Mesothelial cell of epicardium (in vitro differentiated cells): Measurements from ENCODE around the gene CREB3L2. TPM values are rescaled to one million over a fixed set of nuclear protein-coding genes. Genes with fewer than 3 reads are reported as not detected.
"Not testable (repeated sequence)": the region's sequence is repeated elsewhere in the genome, so short reads cannot be mapped to it uniquely, and the experiment has no call there.

Source experiments
- DNase-seq, 2 experiments: peaks; one replicate each; pipeline ENCODE4 v3.0.0; 2021; ENCODE audit warnings: low spot score in 2 of 2; ENCODE audit not compliant: unreplicated experiment in 2 of 2
- H3K27ac Mint-ChIP-seq: 2 replicates; pipeline ENCODE4 v1.8.0; 2021; ENCODE audit warnings: mixed read lengths
- H3K27me3 Mint-ChIP-seq: 2 replicates; pipeline ENCODE4 v1.8.0; 2021; ENCODE audit warnings: low read depth, mixed read lengths
- H3K36me3 Mint-ChIP-seq: 2 replicates; pipeline ENCODE4 v1.8.0; 2021; ENCODE audit warnings: mixed read lengths
- H3K4me1 Mint-ChIP-seq: 2 replicates; pipeline ENCODE4 v1.8.0; 2021; ENCODE audit warnings: mixed read lengths
- H3K4me3 Mint-ChIP-seq: 2 replicates; pipeline ENCODE4 v1.8.0; 2021; ENCODE audit warnings: mild to moderate bottlenecking, moderate library complexity, mixed read lengths
- H3K9me3 Mint-ChIP-seq: 2 replicates; pipeline ENCODE4 v1.8.0; 2021; ENCODE audit warnings: mixed read lengths
- total RNA-seq: library from RNA; stranded (reverse); gene quantifications from 3 replicates; pipeline ENCODE4 v1.2.1, GENCODE V29; 2021
- TF ChIP-seq, protein P1 (sequence below): fragments of 200-600 bp; sonication (generic); IDR thresholded peaks from one replicate; pipeline ENCODE4 v1.5.0; 2021; ENCODE audit warnings: antibody characterized with exemption; ENCODE audit not compliant: unreplicated experiment

Gene CREB3L2
- total RNA-seq, 1 donor from 2014 or later: 80.4 TPM

DNA sequence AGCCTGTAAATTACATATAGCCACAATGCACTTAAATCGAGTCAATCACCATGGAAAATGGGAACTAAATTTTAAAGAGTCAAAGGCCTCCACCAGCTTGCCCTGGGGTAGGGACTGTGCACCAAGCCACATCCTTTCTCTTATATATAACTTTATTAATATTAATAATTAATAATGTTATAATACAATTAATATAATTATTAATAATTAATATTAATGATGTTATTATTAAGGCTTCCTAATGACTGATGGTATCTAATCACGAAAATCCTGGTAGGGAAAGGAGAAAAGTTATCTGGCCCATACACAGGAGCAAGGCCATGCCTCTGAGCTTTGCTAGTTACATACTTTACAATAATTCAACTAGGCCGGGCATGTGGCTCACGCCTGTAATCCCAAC is 87.9 kb downstream of the CREB3L2 start:
- Mint-ChIP-seq H3K36me3 (peaks cover 33% of the 10 kb centered on the region), H3K4me3 (no peak overlapping the region), H3K27ac (no peak overlapping the region), H3K4me1 (peaks cover 6% of the 10 kb centered on the region), H3K27me3 (no peaks in the 10 kb centered on the region), H3K9me3 (no peaks in the 10 kb centered on the region)
- TF ChIP-seq, protein P1, sequence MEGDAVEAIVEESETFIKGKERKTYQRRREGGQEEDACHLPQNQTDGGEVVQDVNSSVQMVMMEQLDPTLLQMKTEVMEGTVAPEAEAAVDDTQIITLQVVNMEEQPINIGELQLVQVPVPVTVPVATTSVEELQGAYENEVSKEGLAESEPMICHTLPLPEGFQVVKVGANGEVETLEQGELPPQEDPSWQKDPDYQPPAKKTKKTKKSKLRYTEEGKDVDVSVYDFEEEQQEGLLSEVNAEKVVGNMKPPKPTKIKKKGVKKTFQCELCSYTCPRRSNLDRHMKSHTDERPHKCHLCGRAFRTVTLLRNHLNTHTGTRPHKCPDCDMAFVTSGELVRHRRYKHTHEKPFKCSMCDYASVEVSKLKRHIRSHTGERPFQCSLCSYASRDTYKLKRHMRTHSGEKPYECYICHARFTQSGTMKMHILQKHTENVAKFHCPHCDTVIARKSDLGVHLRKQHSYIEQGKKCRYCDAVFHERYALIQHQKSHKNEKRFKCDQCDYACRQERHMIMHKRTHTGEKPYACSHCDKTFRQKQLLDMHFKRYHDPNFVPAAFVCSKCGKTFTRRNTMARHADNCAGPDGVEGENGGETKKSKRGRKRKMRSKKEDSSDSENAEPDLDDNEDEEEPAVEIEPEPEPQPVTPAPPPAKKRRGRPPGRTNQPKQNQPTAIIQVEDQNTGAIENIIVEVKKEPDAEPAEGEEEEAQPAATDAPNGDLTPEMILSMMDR: no peak
- DNase-seq: no peak

DNA sequence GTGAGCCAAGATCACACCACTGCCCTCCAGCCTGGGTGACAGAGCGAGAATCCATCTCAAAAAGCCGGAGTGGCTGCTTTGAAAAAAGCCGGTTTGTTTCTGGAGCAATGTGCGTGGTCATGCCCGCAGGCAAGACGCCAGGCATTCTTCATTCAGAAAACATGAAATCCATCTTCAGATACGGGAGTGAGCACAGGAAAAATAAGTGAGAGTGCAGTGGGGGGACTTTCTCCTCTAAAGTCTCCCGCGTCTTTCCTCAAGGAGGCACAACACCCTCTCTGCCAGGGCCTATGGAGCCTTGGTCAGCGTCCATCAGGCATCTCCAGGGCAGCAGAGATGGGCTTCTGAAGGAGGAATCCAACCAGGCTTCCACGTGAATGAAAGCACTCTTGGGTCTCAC is 92.8 kb downstream of the CREB3L2 start:
- H3K4me3 Mint-ChIP-seq: no peak overlapping the region
- no peak overlapping the region for H3K27ac Mint-ChIP-seq
- no peaks in the 10 kb centered on the region for H3K27me3 Mint-ChIP-seq
- DNase-seq: no peak
- peaks cover 2% of the 10 kb centered on the region for H3K4me1 Mint-ChIP-seq
- TF ChIP-seq, protein P1: no peak
- peaks cover 8% of the 10 kb centered on the region for H3K9me3 Mint-ChIP-seq
- H3K36me3 Mint-ChIP-seq: peaks cover 63% of the 10 kb centered on the region

DNA sequence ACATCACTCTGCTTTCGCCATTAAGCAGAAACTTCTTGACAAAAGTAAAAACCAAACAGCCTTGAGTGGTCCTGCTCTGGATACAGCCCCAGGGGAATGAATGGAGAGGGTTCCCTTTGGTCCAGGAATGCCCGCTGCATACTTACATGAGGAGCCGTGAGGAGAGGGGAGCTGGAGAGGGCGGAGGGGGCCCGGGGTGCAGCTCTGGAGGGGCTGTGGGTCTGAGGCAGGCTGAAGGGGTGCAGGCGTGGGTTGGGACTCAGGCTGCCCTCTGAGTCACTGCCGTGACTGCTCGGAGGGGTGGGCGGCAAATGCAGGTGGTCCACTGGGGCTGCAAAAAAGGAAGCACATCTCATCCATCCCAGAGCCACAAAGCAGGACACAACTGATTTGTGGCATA is 93.8 kb downstream of the CREB3L2 start:
- TF ChIP-seq, protein P1: no peak
- H3K36me3 Mint-ChIP-seq: peaks cover 61% of the 10 kb centered on the region
- no peak overlapping the region for H3K4me3 Mint-ChIP-seq
- peaks cover 7% of the 10 kb centered on the region for H3K4me1 Mint-ChIP-seq
- peaks cover 8% of the 10 kb centered on the region for H3K9me3 Mint-ChIP-seq
- no peaks in the 10 kb centered on the region for H3K27me3 Mint-ChIP-seq
- H3K27ac Mint-ChIP-seq: no peak overlapping the region
- no peak for DNase-seq

DNA sequence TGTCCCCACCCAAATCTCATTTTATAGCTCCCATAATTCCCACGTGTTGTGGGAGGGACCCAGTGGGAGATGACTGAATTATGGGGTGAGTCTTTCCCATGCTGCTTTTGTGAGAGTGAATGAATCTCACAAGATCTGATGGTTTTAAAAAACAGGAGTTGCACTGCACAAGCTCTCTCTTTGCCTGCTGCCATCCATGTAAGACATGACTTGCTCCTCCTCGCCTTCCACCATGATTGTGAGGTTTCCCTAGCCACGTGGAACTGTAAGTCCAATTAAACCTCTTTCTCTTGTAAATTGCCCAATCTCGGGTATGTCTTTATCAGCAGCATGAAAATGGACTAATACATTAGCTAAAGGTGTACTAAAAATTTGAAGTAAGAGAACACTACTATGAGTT is 95.2 kb downstream of the CREB3L2 start:
- not testable (repeated sequence) for DNase-seq, H3K27ac Mint-ChIP-seq, H3K27me3 Mint-ChIP-seq, H3K9me3 Mint-ChIP-seq, H3K4me1 Mint-ChIP-seq, H3K4me3 Mint-ChIP-seq
- H3K36me3 Mint-ChIP-seq: peaks cover 52% of the 10 kb centered on the region

DNA sequence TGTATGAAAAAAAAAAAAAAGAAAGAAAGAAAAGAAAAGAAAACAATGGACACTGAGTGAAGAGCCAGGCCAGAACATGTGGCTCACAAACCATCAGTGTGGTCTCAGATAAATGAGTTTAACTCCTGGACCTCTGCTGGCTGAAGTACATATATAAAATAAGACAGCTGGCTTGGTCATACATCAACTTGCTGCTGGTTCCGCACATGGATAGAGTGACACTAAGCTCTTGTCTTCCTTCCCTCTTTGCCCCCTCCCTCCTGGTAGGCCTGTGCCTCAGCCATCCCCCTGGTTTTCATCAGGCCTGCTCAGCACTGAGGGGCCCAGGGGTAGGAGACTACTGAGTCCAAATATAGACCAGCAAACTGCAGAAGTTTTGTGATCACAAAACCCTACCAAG is 97.1 kb downstream of the CREB3L2 start:
- peaks cover 7% of the 10 kb centered on the region for H3K4me1 Mint-ChIP-seq
- DNase-seq: no peak
- no peaks in the 10 kb centered on the region for H3K27me3 Mint-ChIP-seq
- peaks cover 8% of the 10 kb centered on the region for H3K9me3 Mint-ChIP-seq
- TF ChIP-seq, protein P1: no peak
- peaks cover 54% of the 10 kb centered on the region for H3K36me3 Mint-ChIP-seq
- peak overlapping the region; percentile 82 for H3K27ac Mint-ChIP-seq
- no peak overlapping the region for H3K4me3 Mint-ChIP-seq

DNA sequence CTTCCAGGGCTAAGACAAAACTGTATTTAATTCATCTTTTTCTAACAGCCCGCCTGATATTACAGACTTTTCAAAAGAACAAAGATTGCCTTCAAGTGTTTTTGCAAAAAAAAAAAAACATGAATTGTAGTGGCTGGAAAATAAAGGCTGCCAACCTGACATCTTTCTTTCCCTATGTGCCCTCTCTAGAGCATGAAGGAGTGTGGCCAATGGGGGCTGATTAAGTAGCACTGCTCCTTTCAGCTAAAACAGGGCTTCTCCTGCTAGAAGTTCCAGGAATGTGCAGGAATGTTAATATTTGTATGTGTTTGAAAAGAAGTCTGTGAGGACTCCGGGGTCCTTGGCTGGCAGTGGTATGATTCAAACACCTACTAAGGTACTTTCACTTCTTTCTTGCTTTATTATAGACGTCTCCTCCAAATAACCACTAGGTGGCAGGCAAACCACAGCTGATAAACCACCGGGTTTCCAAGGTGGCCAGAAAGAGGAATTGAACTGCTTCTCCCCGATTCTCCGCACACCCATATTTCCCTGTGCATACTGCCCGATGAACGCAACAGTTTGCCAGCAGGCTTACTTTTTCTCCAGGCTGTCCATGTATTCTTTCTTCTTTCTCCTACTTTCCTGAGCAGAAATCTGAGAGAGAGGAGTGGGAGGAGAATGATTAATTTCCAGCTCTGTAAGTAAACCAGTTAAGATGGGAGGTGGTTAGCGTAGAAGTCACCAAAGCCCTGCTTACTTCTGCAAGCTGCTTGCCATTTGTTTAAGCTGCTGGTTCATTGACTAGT is 98.3 kb downstream of the CREB3L2 start:
- peak in 1 of 2 experiments; percentile 56 for DNase-seq
- H3K4me1 Mint-ChIP-seq: peaks cover 11% of the 10 kb centered on the region
- no peaks in the 10 kb centered on the region for H3K27me3 Mint-ChIP-seq
- peaks cover 48% of the 10 kb centered on the region for H3K36me3 Mint-ChIP-seq
- no peak overlapping the region for H3K4me3 Mint-ChIP-seq
- H3K27ac Mint-ChIP-seq: peak overlapping the region; percentile 45
- peaks cover 8% of the 10 kb centered on the region for H3K9me3 Mint-ChIP-seq
- TF ChIP-seq, protein P1: peak; percentile 94
